ENCODE data around the gene SLC30A1. TPM values are rescaled to one million over a fixed set of nuclear protein-coding genes. Genes with fewer than 3 reads are reported as not detected.

Gene SLC30A1
- total RNA-seq, 4 donors from 2014 or later = 1.3 to 3.0 (median 2.1) TPM

GRCh38 chr1:211579440-211580302 is 710 bp upstream of the SLC30A1 start:
- Histone ChIP-seq H3K4me1 (peaks cover 24 to 25% of the 10 kb centered on the region in 2 donors), H3K27me3 (no peaks in the 10 kb centered on the region), H3K4me3 (peak overlapping the region; percentile 76 to 88 (median 84)), H3K36me3 (peaks cover 0 to 10% of the 10 kb centered on the region in 2 donors), H3K9me3 (no peaks in the 10 kb centered on the region), H3K27ac (peak overlapping the region; percentile 78 to 90 (median 86))
- intact Hi-C loops (cut with DNase I; ENCODE audit: low total_unique reads) (loop anchor here (1.0 to 10.0 kb wide), 6 partner anchors 65 to 455 kb away; partner anchors contain the start of genes DTL, INTS7 and RCOR3), in situ Hi-C loops (cut with MboI; ENCODE audit: low sequenced_read_pairs in 4 of 4) (loop anchor here in 3 of 4 donors (5.0 to 10.0 kb wide), 2 partner anchors 73 to 75 kb away; no protein-coding TSS in a partner anchor)
- peak in 1 of 2 donors; percentile 45 for DNase-seq
- no peak for TF ChIP-seq POLR2A (IDR thresholded peaks at IDR 0.05)
- no peak for TF ChIP-seq CTCF (IDR thresholded peaks at IDR 0.05 in 4 of 5, conservative IDR thresholded peaks at IDR 0.05 in 1 of 5)
- peak; percentile 40 to 55 for ATAC-seq

- Histone ChIP-seq H3K4me1 (peaks cover 26 to 30% of the 10 kb centered on the region in 2 donors), H3K4me3 (peak overlapping the region; percentile 76 to 88 (median 84)), H3K36me3 (peaks cover 0 to 14% of the 10 kb centered on the region in 2 donors), H3K9me3 (no peaks in the 10 kb centered on the region), H3K27ac (peak overlapping the region; percentile 78 to 90 (median 86)), H3K27me3 (no peaks in the 10 kb centered on the region)
- intact Hi-C loops (cut with DNase I; ENCODE audit: low total_unique reads) (loop anchor here (2.0 to 10.0 kb wide), 5 partner anchors 63 to 457 kb away; partner anchors contain the start of genes DTL, INTS7 and RCOR3), in situ Hi-C loops (cut with MboI; ENCODE audit: low sequenced_read_pairs in 4 of 4) (loop anchor here in 1 of 4 donors (10.0 kb wide), 1 partner anchor 77 kb away; no protein-coding TSS in a partner anchor)
- ATAC-seq = peak; percentile 51 to 52
- peak; percentile 31 to 38 for DNase-seq
- TF ChIP-seq CTCF (IDR thresholded peaks at IDR 0.05 in 4 of 5, conservative IDR thresholded peaks at IDR 0.05 in 1 of 5) (peak; percentile 70 to 89 (median 80)), POLR2A (IDR thresholded peaks at IDR 0.05) (no peak)
Measured at GRCh38 chr1:211577819-211578639, 932 bp downstream of the SLC30A1 start.

GRCh38 chr1:211577277-211577818 is 1.6 kb downstream of the SLC30A1 start:
- in situ Hi-C loops (cut with MboI; ENCODE audit: low sequenced_read_pairs in 4 of 4) (loop anchor here in 1 of 4 donors (10.0 kb wide), 1 partner anchor 77 kb away; no protein-coding TSS in a partner anchor), intact Hi-C loops (cut with DNase I; ENCODE audit: low total_unique reads) (loop anchor here (5.0 to 10.0 kb wide), 3 partner anchors 250 to 457 kb away; partner anchors contain the start of genes DTL, INTS7 and RCOR3)
- no peaks in the 10 kb centered on the region for H3K27me3 ChIP-seq
- no peak for TF ChIP-seq POLR2A (IDR thresholded peaks at IDR 0.05)
- TF ChIP-seq CTCF (IDR thresholded peaks at IDR 0.05 in 4 of 5, conservative IDR thresholded peaks at IDR 0.05 in 1 of 5) = no peak
- H3K4me1 ChIP-seq = peaks cover 26 to 30% of the 10 kb centered on the region in 2 donors
- ATAC-seq (no peak), DNase-seq (no peak)
- peak overlapping the region; percentile 76 to 88 (median 84) for H3K4me3 ChIP-seq
- H3K27ac ChIP-seq = peak overlapping the region in 1 of 4 donors; percentile 27
- H3K9me3 ChIP-seq = no peaks in the 10 kb centered on the region
- H3K36me3 ChIP-seq = peaks cover 0 to 14% of the 10 kb centered on the region in 2 donors

GRCh38 chr1:211576717-211577116 is 2.2 kb downstream of the SLC30A1 start:
- no peak for DNase-seq
- ATAC-seq = no peak
- H3K9me3 ChIP-seq = no peaks in the 10 kb centered on the region
- peak overlapping the region in 3 of 4 donors; percentile 76 to 88 (median 88) for H3K4me3 ChIP-seq
- in situ Hi-C loops (cut with MboI; ENCODE audit: low sequenced_read_pairs in 4 of 4) (loop anchor here in 1 of 4 donors (10.0 kb wide), 1 partner anchor 78 kb away; no protein-coding TSS in a partner anchor), intact Hi-C loops (cut with DNase I; ENCODE audit: low total_unique reads) (loop anchor here (5.0 to 10.0 kb wide), 3 partner anchors 251 to 458 kb away; partner anchors contain the start of genes DTL, INTS7 and RCOR3)
- peaks cover 0 to 14% of the 10 kb centered on the region in 2 donors for H3K36me3 ChIP-seq
- no peaks in the 10 kb centered on the region for H3K27me3 ChIP-seq
- H3K27ac ChIP-seq = no peak overlapping the region
- H3K4me1 ChIP-seq = peaks cover 26 to 30% of the 10 kb centered on the region in 2 donors
- TF ChIP-seq POLR2A (IDR thresholded peaks at IDR 0.05) (no peak), CTCF (IDR thresholded peaks at IDR 0.05 in 4 of 5, conservative IDR thresholded peaks at IDR 0.05 in 1 of 5) (no peak)
